NCI-H748 (cell line): ENCODE data around the gene LIMK2.
"Not testable (repeated sequence)": the region's sequence is repeated elsewhere in the genome, so short reads cannot be mapped to it uniquely, and the experiment has no call there.

Experiments
- DNase-seq: peaks from one replicate; lab custom pipeline; 2025; ENCODE audit not compliant: unreplicated experiment; lab: John Stamatoyannopoulos, UW

The LIMK2 gene

GRCh38 chr22:31288496-31289240 is 76.6 kb downstream of the LIMK2 start:
- DNase-seq: no peak

GRCh38 chr22:31289344-31289743 is 77.2 kb downstream of the LIMK2 start:
- peak; percentile 86 for DNase-seq

GRCh38 chr22:31290494-31291471 is 78.7 kb downstream of the LIMK2 start:
- DNase-seq: peak; percentile 93

DNA sequence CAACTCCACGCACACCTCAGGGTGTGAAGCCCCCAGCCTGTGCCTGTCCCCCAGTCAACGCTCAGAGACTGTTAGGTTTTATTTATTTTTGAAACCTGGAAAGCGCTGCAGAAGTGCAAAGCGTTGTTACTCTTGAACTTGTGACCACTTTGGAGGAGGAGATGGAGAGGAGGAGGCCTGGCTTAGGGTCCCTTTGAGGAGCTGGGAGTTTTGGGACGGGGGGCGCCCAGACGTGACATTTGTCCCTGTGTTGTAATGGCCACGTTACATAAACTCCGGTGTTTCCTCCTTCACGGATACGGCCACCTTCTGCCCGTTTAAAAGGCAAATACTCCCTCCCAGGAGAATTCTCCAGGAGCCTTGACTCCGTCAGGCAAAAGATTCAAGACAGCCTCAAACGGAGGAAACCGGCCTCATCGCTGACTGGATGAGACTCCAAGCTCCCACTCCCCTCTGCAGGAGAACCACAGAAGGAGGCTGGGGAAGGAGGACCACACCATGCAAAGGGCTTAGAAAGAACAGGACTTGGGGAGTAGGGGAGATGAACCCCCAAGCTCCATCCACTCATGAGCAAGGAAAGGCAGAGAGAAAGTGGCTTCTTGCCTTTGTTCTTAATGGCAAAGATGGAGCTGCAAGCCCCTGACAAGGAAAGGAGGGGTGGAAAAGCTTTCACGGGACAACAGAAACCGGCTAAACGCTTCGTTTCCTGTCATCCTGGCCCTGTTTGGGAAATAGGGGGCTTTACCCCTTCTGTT is 79.6 kb downstream of the LIMK2 start:
- peak; percentile 24 for DNase-seq

GRCh38 chr22:31292236-31292989 is 80.3 kb downstream of the LIMK2 start, which contains the start of gene PIK3IP1:
PIK3IP1 (minus strand) TSS chr22:31292488; CDS start chr22:31292344, 144 bp downstream.
- peak; percentile 87 for DNase-seq

DNA sequence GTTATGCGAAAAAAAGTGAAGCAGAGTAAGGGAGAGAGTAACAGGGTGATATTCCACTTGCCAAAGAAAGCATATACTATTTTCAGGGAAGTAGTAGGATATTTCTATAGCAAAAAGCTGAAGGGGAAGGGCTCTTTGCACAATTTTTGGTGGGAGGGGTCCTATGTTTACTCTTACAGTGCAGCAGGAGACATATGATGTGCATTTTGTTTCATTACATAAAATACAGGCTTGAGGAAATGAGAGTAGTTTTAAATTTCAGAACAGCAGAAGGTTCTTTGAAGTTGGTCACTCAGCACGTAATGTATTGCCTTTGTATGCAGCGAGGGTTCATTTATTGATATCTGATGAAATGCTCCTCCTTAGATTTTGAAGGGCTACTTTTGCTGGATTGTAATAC is 83.3 kb downstream of the LIMK2 start:
- no peak for DNase-seq

DNA sequence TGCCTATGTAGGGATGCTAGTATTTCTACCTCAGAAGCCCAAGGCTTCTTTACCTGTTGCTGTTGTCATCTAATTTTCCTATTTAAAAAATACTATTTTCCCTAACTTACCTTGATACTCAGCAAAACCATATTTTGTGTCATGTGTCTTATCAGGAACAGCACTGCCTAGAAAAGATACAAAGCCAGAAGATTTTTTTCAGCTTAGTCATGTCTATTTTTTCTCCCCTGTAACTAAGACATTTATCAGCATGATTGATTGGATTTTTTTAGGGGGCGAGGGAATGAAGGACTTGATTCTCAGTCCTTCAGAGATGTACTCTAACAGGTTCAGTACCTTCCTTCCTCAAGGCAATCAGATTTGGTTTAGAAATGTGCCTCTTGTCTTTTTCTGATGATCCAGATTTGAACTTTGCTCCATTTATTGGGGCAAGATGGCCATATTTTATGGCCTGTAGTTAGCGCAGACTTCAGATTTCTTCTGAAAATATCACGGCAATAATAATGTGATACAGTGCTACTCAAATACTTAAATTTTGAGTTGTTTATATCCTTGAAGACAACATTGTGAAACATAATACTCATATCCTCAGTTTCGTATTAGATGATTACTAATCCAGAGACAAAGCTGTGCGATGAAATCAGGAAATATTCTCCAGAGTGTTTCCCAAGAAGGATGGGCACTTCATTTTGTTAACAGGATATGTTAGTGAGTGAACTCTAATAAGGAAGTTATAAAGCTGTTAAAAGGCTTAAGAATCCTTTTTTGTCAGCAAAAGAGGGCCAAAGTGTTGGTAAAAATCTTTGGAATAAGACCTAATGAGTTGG is 83.9 kb downstream of the LIMK2 start:
- DNase-seq: no peak

- no peak for DNase-seq
Observed at GRCh38 chr22:31300896-31301295, 88.8 kb downstream of the LIMK2 start.

GRCh38 chr22:31302006-31302405 is 89.9 kb downstream of the LIMK2 start:
- DNase-seq: no peak

GRCh38 chr22:31302537-31302936 is 90.4 kb downstream of the LIMK2 start:
- no peak for DNase-seq

DNA sequence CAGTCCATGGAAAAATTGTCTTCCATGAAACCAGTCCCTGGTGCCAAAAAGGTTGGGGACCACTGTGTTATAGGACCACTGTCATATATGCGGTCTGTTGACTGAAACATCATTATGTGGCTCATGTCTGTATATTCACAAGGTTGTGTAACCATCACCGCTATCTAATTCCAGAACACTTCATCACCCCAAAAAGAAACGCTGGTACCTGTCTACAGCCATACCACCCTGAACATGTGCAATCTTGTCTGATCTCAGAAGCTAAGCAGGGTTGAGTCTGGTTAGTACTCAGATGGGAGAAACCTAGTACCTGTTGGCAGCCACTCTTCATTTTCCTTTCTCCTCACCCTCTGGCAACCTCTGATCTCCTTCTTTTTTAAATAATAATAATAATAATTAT is 93.1 kb downstream of the LIMK2 start:
- DNase-seq: no peak

DNA sequence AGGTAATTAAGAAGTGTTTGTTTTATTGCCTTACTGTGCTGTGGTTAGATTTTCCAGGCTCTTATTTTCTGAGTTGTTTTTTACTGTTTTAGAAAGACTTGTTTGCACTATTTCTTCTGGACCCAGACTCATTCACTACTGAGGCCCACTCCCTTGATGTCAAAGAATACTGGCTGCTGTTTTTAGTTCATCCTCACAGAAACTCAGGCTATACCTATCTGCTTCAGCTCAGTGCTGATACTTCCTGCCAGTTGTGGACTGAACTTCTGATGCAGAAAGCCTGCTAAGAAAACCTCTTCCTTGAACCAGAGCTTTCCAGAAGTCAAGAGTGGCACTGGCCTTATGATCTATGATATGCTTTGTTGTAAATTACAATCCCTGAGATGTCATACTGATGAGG is 96.1 kb downstream of the LIMK2 start:
- no peak for DNase-seq

- peak; percentile 79 for DNase-seq
Observed at GRCh38 chr22:31313366-31314147, 101.5 kb downstream of the LIMK2 start.

GRCh38 chr22:31314220-31314619 is 102.1 kb downstream of the LIMK2 start:
- DNase-seq: not testable (repeated sequence)

GRCh38 chr22:31321421-31321820 is 109.3 kb downstream of the LIMK2 start:
- DNase-seq: no peak

DNA sequence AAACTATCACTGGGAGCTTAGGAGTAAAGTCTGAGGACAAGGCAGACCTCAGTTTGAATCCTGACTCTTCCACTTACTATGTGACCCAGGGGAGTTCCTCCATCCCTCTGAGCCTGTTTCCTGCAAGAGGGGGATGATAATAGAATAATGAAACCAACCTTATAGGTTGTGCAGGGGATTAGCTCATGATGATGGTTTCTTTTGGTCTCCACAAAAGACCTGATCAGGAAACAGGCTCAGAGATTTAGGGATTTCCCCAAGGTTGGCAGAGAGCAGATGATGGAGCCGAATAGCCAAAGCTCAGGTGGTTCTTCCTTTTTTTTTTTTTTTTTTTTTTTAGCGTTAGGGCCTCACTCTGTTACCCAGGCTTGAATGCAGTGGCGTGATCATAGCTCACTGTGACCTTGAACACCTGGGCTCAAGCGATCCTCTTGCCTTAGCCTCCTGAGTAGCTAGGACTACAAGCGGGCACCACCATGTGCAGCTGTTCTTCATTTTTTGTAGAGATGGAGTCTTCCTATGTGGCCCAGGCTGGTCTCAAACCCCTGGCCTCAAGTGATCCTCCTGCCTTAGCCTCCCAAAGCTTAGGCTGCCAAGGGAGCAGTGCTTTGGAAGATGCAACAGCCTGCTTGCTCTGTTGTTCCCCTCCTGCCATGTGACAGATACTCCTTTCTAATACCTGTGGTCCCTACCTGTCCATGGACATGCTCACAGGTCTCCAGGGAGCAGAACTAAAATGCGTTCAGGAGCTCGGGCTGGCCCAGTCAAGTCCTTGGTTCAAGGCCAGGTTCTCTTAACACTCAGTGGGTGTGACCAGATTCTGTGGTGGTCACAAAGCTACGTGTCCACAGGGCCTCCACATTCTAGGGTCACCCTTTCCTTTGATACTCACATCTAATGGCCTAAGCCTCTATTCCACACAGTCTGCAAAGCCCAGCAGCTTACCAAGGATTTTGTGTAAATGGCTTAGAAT is 111.8 kb downstream of the LIMK2 start:
- no peak for DNase-seq

DNA sequence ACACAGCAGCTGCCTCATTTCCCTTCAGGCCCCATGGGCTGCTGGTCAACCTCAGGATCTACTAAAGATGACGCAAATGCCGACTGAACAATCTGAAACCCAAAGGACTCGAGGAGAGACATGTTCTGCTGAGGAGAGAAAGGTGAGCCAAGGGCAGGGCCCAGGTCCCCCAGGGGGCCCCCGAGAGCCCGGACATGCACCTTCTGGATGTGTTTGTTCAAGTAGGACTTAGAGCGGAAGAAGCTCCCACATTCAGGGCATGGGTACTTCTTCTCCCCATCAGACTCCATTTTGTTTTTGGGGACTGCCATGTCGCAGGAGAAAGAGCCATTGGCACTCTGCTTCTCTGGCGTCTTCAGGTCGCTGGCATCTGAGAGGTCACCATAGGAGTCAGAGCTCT is 114.8 kb downstream of the LIMK2 start:
- DNase-seq: no peak
